H1 (cell line): Measurements from ENCODE around the gene CYTL1. TPM values are rescaled to one million over a fixed set of nuclear protein-coding genes. Genes with fewer than 3 reads are reported as not detected.

Experiments
- polyA plus RNA-seq, 7 experiments: library from polyadenylated mRNA; depleted of rRNA in 3 of 7; stranded (reverse) in 5 of 7; unstranded in 2 of 7; fragments of >200 nt in 5 of 7; fragments of 200-250 nt in 2 of 7; gene quantifications; 1 replicate in 5 of 7; 2 replicates in 1 of 7; 4 replicates in 1 of 7; pipeline versions ENCODE4 v1.2.1 to v1.2.3, GENCODE V29; 2011 to 2013; ENCODE audit warnings: missing spikeins in 2 of 7, mixed read lengths in 2 of 7
- total RNA-seq: library from RNA; stranded (reverse); fragmentation: NEBNext Ultra II Directional; extraction: Animal tissue kit (Norgen Biotek cat#: 25700); gene quantifications from 2 replicates; pipeline ENCODE4 v1.2.1, GENCODE V29; 2021
- TF ChIP-seq, protein P1 (sequence below): IDR thresholded peaks from 2 replicates; pipeline ENCODE4 v1.6.1; 2012; ENCODE audit warnings: low read length, inconsistent platforms

CYTL1 gene
- total and polyA plus RNA-seq, 2 of the 8 experiments (the other 6 are each of a cell fraction or from before 2014, with no cell fraction given) = 8.6 to 9.8 TPM

DNA sequence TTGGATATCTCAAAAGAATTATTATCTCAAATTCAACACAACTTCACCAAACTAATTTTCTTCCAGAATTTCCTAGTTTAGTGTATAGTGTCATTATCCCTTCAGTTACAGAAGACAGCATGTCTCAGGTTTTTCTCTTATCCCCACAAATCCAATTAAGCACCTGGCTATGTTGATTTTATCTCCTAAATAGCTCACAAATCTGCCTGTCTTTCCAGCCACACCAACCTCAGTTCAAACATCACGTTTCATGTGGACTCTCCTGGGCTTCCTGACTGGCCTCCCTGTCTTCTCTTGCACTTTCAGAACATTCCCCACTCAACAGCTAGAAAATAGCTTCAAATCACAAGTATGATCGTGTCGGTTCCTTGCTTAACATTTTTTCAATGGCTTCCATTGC is 46.8 kb upstream of the CYTL1 start (continued):
- TF ChIP-seq, protein P1, sequence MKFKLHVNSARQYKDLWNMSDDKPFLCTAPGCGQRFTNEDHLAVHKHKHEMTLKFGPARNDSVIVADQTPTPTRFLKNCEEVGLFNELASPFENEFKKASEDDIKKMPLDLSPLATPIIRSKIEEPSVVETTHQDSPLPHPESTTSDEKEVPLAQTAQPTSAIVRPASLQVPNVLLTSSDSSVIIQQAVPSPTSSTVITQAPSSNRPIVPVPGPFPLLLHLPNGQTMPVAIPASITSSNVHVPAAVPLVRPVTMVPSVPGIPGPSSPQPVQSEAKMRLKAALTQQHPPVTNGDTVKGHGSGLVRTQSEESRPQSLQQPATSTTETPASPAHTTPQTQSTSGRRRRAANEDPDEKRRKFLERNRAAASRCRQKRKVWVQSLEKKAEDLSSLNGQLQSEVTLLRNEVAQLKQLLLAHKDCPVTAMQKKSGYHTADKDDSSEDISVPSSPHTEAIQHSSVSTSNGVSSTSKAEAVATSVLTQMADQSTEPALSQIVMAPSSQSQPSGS = no peak
